Ascending aorta (tissue), 2 donors: ENCODE results near the gene CDK17. TPM values are rescaled to one million over a fixed set of nuclear protein-coding genes. Genes with fewer than 3 reads are reported as not detected.
A peak's percentile ranks its signal among the peaks of the same experiment; 100 is the strongest.

Experiments
- DNase-seq, 2 donors: peaks; one replicate each; pipeline ENCODE4 v3.0.0-alpha.2; 2019; ENCODE audit warnings: low spot score in 2 of 2
- H3K27ac ChIP-seq, 2 donors: fragments of 200-600 bp; sonication (generic); one replicate each; pipeline ENCODE4 v1.5.1; 2016 to 2017; ENCODE audit warnings: mild to moderate bottlenecking in 1 of 2
- H3K27me3 ChIP-seq: fragments of 200-600 bp; sonication (generic); one replicate; pipeline ENCODE4 v1.5.1; 2017
- H3K36me3 ChIP-seq, 2 donors: fragments of 200-600 bp; sonication (generic); one replicate each; pipeline ENCODE4 v1.5.1; 2016
- H3K4me1 ChIP-seq, 2 donors: fragments of 200-600 bp; sonication (generic); one replicate each; pipeline ENCODE4 v1.5.1; 2016 to 2017; ENCODE audit warnings: mild to moderate bottlenecking in 1 of 2
- H3K4me3 ChIP-seq, 2 donors: fragments of 200-600 bp; sonication (generic); one replicate each; pipeline ENCODE4 v1.5.1; 2016 to 2017; ENCODE audit warnings: mild to moderate bottlenecking in 1 of 2
- H3K9me3 ChIP-seq, 2 donors: fragments of 200-600 bp; sonication (generic); one replicate each; pipeline ENCODE4 v1.5.1; 2016
- CTCF ChIP-seq, 3 experiments: fragments of 200-600 bp in 2 of 3; fragments of 450-650 bp in 1 of 3; sonication (generic) in 2 of 3; IDR thresholded peaks; one replicate each; pipeline ENCODE4 v1.5.1; 2016 to 2019; ENCODE audit warnings: antibody characterized with exemption in 3 of 3, mild to moderate bottlenecking in 1 of 3, moderate library complexity in 1 of 3
- intact Hi-C: fragments of 100-400 bp; cut with DNase I; formaldehyde crosslinking; loops from one replicate; pipeline ENCODE4 v1.15.1; 2023
- total RNA-seq: library from RNA; depleted of rRNA; stranded (reverse); fragments of >200 nt; gene quantifications from one replicate; pipeline ENCODE4 v1.1.0, GENCODE V29; 2016

The CDK17 gene
- 49.7 TPM for total RNA-seq

DNA sequence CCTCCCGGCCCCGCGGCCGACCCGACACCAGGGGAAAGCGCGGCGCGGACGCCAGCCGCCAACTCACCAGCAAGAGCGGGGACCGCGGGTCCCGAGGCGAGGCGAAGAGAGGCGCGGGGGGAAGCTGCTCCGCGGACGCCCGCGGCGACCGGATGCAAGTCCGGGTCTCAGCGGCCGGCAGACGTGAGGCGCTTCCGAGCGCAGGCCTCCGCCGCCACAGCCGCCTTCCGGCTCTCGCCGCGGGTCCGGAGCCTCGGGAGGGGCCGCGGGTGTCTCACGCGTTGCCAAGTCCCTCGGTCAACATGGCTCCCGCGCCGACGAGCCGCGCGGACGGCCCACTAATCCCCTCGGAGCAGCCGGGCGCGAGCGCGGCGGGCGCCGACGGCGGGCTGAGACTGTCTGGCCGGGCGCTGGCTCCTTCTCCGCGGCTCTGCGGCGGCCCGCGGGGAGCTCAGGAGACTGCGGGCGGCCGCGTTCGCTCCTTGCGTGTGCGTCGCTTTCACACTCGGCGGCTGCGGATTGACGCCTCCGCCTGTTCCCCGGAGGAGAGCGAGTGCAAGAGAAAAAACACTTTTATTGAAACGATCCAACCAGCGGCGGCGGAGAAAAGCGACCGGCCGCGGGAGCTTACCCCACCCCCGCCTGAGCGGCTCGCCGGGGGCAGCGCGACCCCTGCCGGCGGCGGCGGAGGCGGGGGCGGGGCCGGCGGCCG is at the start of gene CDK17:
Gene CDK17 (minus strand): TSS at position 521 of the 712 bp plus-strand sequence. CDS start 65,603 bp downstream, outside the sequence.
- Histone ChIP-seq H3K9me3 (no peaks in the 10 kb centered on the region), H3K4me3 (peak within 1 kb of the TSS; percentile 78 to 82), H3K27me3 (no peaks in the 10 kb centered on the region), H3K27ac (peak within 1 kb of the TSS; percentile 100), H3K4me1 (peaks cover 0 to 17% of the 10 kb centered on the region in 2 donors), H3K36me3 (no peaks in the 10 kb centered on the region)
- DNase-seq = peak; percentile 20 to 91
- intact Hi-C loops = loop anchor here (1.0 to 5.0 kb wide), 9 partner anchors 89 to 507 kb away; partner anchors contain the start of genes CFAP54 and NEDD1
- peak; percentile 24 to 39 (median 34) for TF ChIP-seq CTCF (IDR thresholded peaks at IDR 0.05)

GRCh38 chr12:96448300-96448699 is 48.1 kb upstream of the CDK17 start:
- Histone ChIP-seq H3K27ac (no peak overlapping the region), H3K36me3 (no peaks in the 10 kb centered on the region), H3K9me3 (no peaks in the 10 kb centered on the region), H3K4me3 (no peak overlapping the region), H3K4me1 (no peaks in the 10 kb centered on the region), H3K27me3 (no peaks in the 10 kb centered on the region)
- DNase-seq = no peak
- TF ChIP-seq CTCF (IDR thresholded peaks at IDR 0.05) = no peak
- intact Hi-C loops = no loop called here

DNA sequence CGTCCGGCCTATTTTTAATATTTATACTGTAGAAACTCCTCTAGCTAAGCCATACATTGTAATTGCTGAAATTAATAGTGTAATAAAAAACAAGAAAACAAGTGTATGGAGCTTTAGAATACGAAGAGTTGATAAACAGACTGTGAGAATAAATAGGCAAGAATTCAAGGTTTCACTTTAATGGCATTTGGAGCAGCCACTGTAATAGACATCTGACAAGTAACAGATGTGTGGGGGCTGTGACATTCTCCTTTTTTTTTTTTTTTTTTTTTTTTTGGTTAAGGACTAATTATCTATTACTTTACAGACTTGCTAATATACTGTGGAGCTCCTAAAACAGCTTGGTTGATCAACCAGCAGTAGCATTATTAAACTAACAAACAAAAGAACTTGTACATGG is 47.0 kb upstream of the CDK17 start:
- Histone ChIP-seq H3K9me3 (no peaks in the 10 kb centered on the region), H3K27ac (no peak overlapping the region), H3K4me1 (no peaks in the 10 kb centered on the region), H3K36me3 (no peaks in the 10 kb centered on the region), H3K27me3 (no peaks in the 10 kb centered on the region), H3K4me3 (no peak overlapping the region)
- TF ChIP-seq CTCF (IDR thresholded peaks at IDR 0.05) = no peak
- intact Hi-C loops = no loop called here
- DNase-seq = no peak

DNA sequence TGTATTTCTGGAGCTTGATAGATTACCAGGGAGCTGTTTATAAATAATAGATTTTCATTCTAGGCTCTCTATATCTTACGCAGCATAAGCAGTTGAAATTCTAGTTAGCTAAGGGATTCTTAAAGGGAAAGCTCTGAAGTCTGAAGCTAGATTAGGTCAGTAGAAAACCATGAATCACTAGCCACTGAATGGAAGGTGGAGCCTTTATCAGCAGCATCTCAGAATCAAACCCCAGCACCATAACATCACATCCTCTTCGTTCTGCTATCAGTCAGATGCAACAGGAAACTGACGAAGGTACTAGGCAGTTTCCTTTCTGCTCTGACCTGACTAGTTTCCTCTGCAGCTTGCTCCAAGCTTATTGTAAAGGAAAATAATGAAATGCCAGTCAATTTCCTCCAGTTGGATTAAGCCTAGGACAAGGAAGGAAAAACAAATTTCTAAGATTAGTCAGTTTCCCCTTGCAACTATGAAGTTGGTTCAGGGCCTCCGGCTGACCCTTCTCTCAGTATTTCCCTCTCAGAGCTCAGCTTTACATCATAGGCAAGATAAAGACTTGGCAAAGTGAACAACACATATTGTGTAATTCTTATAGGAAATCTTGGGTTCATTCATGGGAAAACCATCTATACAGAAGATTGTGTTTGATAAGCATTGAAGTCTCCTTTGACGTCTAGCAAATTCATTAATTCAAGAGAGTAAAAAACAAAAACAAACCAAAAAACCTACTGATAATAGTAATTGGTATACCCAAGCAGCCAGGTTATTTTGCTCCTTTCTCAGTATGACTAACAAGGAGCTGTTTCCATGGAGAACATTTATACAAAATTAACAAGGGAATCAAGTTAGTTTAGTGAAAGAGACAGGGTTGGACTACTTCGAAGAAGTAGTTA is 45.7 kb upstream of the CDK17 start:
- H3K4me1 ChIP-seq = no peaks in the 10 kb centered on the region
- intact Hi-C loops = no loop called here
- H3K9me3 ChIP-seq = no peaks in the 10 kb centered on the region
- no peaks in the 10 kb centered on the region for H3K36me3 ChIP-seq
- no peak overlapping the region for H3K4me3 ChIP-seq
- DNase-seq = no peak
- no peak for TF ChIP-seq CTCF (IDR thresholded peaks at IDR 0.05)
- peak overlapping the region; percentile 62 to 63 for H3K27ac ChIP-seq
- no peaks in the 10 kb centered on the region for H3K27me3 ChIP-seq

- Histone ChIP-seq H3K4me3 (no peak overlapping the region), H3K27ac (no peak overlapping the region), H3K36me3 (no peaks in the 10 kb centered on the region), H3K27me3 (no peaks in the 10 kb centered on the region), H3K9me3 (no peaks in the 10 kb centered on the region), H3K4me1 (no peaks in the 10 kb centered on the region)
- no peak for TF ChIP-seq CTCF (IDR thresholded peaks at IDR 0.05)
- no peak for DNase-seq
- intact Hi-C loops = no loop called here
Observed at GRCh38 chr12:96444399-96444798, 44.2 kb upstream of the CDK17 start.
